ENCODE results near the gene ZSCAN5C.

Gene ZSCAN5C

DNA sequence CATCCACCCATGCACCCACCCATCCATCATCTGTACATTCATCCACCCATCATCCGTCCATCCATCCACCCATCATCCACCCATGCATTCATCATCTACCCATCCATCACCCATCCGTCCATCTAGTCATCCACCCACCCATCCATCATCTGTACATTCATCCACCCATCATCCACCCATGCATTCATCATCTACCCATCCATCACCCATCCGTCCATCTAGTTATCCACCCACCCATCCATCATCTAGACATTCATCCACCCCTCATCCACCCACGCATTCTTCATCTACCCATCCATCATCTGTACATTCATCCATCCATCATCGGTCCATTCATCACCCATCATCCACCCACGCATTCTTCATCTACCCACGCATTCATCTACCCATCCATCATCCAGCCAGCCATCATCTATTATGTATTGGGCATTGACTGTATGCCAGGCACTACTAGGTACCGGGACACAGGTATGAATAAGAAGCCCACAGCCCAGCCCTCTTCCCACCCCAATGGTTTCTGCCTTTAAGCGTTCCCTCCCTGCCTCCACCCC is 43.0 kb upstream of the ZSCAN5C start:
- H3K4me3 ChIP-seq: no peak overlapping the region
- no peak overlapping the region for H3K27ac ChIP-seq
- no peak for TF ChIP-seq CTCF (IDR thresholded peaks at IDR 0.05)
- DNase-seq (ENCODE audit: low spot score): no peak

- TF ChIP-seq CTCF (IDR thresholded peaks at IDR 0.05): no peak
- DNase-seq (ENCODE audit: low spot score): no peak
- H3K27ac ChIP-seq: no peak overlapping the region
- H3K4me3 ChIP-seq: no peak overlapping the region
Observed at GRCh38 chr19:56159622-56160271, 42.3 kb upstream of the ZSCAN5C start.

DNA sequence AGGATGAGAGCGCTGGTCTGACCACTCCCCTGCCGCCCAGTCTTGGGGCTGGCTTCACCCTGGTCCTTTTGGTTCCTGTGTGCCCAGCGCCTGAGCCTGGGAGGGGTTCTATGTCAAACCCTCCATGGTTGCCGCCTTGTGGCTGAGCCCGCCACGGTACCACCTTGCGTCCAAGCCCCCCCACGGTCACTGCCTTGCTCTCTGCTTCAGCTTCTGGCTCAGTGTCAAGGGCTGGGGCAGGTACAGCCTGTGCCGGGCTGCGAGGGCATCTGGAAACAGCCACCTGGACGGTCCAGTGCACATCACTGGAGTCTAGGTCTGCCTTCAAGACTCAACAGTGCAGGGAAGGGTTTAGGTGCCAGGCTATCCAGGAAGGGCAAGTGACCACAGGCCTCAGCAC is 40.5 kb upstream of the ZSCAN5C start:
- Histone ChIP-seq H3K4me3 (no peak overlapping the region), H3K27ac (no peak overlapping the region)
- no peak for TF ChIP-seq CTCF (IDR thresholded peaks at IDR 0.05)
- no peak for DNase-seq (ENCODE audit: low spot score)

- no peak for DNase-seq (ENCODE audit: low spot score)
- Histone ChIP-seq H3K27ac (no peak overlapping the region), H3K4me3 (no peak overlapping the region)
- no peak for TF ChIP-seq CTCF (IDR thresholded peaks at IDR 0.05)
Observed at GRCh38 chr19:56162258-56162657, 39.8 kb upstream of the ZSCAN5C start.

GRCh38 chr19:56163097-56163496 is 39.0 kb upstream of the ZSCAN5C start:
- no peak for DNase-seq (ENCODE audit: low spot score)
- H3K27ac ChIP-seq: no peak overlapping the region
- TF ChIP-seq CTCF (IDR thresholded peaks at IDR 0.05): no peak

DNA sequence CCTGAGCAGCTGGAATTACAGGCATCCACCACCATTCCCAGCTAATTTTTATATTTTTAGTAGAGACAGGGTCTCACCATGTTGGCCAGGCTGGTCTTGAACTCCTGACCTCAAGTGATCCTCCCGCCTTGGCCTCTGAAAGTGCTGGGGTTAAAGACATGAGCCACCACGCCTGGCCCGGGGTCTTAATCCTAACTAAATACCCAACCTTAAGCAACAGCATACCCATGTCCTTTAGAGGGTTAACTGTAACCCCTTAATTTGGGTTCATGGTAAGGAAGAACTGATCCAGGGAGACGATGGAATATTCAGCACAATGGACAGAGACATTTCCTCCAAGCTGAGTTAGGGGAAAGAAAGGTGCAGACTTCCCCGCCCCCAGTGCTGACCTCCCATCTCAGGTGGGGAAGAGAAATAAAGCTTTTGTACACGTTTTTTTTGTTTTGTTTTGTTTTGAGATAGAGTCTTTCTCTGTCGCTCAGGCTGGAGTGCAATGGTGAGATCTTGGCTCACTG is 35.0 kb upstream of the ZSCAN5C start:
- Histone ChIP-seq H3K27ac (no peak overlapping the region), H3K4me3 (no peak overlapping the region)
- DNase-seq (ENCODE audit: low spot score): no peak
- TF ChIP-seq CTCF (IDR thresholded peaks at IDR 0.05): no peak

More at GRCh38 chr19:56163097-56163496, 39.0 kb upstream of the ZSCAN5C start:
- H3K4me3 ChIP-seq: no peak overlapping the region

DNA sequence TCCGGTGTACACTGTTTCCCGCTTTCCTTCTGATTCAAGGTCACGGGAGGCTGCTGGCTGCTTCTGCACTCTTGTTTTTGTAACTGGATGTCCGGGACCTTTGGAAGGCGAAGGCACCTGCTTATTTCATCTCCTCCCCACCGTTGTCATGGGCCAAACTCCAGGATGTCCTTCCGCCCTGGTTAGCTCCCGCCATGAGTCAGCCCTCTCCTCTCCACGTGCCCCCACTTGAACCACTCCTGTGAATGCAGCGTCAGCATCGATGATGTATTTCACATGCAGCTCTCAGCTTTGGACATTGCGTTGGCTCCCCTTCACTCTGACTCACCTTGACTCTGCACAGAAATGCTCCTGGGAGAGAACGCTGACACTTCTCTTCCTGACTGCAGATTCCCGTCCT is 31.8 kb upstream of the ZSCAN5C start:
- no peak overlapping the region for H3K27ac ChIP-seq
- TF ChIP-seq CTCF (IDR thresholded peaks at IDR 0.05): no peak
- H3K4me3 ChIP-seq: no peak overlapping the region
- DNase-seq (ENCODE audit: low spot score): no peak
